HG03175 (cell line): ENCODE measurements around the gene PTH2.
"Not testable (repeated sequence)": the region's sequence is repeated elsewhere in the genome, so short reads cannot be mapped to it uniquely, and the experiment has no call there.

Source experiments
- ATAC-seq: cut with Tn5 transposase; IDR thresholded peaks from one replicate; pipeline ENCODE4 v1.9.1; 2021; ENCODE audit warnings: mild to moderate bottlenecking, moderate library complexity; ENCODE audit not compliant: unreplicated experiment

Gene PTH2

GRCh38 chr19:49390131-49390928 lies 32.9 kb downstream of the PTH2 start:
- no peak for ATAC-seq

- no peak for ATAC-seq
Measured at GRCh38 chr19:49389406-49389805, 33.8 kb downstream of the PTH2 start.

GRCh38 chr19:49387936-49388372 lies 35.3 kb downstream of the PTH2 start, which contains the start of gene KASH5:
Gene KASH5 (plus strand): TSS chr19:49388249. CDS start chr19:49390884, 2,635 bp downstream.
- no peak for ATAC-seq

- ATAC-seq = no peak
Measured at GRCh38 chr19:49383599-49383998, 39.6 kb downstream of the PTH2 start.

GRCh38 chr19:49382639-49383038 lies 40.6 kb downstream of the PTH2 start:
- ATAC-seq = no peak

GRCh38 chr19:49380391-49380790 lies 42.9 kb downstream of the PTH2 start:
- no peak for ATAC-seq

GRCh38 chr19:49378512-49378911 lies 44.7 kb downstream of the PTH2 start:
- no peak for ATAC-seq

- no peak for ATAC-seq
Measured at GRCh38 chr19:49374665-49375434, 48.4 kb downstream of the PTH2 start.

- not testable (repeated sequence) for ATAC-seq
Measured at GRCh38 chr19:49373174-49373573, 50.1 kb downstream of the PTH2 start.
